ENCODE results near the gene EPS15. TPM values are rescaled to one million over a fixed set of nuclear protein-coding genes. Genes with fewer than 3 reads are reported as not detected.

EPS15 gene
- total RNA-seq, 4 donors from 2014 or later, result 43.8 to 74.0 (median 59.9) TPM

- peaks cover 0 to 6% (median 0%) of the 10 kb centered on the region in 4 donors for H3K4me1 ChIP-seq
- intact Hi-C loops (cut with DNase I; ENCODE audit: low total_unique reads), result no loop called here
- H3K4me3 ChIP-seq, result no peak overlapping the region
- no peak for DNase-seq
- H3K9me3 ChIP-seq, result no peaks in the 10 kb centered on the region
- in situ Hi-C loops (cut with MboI; ENCODE audit: low pct_ligation_motif_present in 1 of 4, low pct_unique_long_range_greater_than_20kb in 1 of 4, low sequenced_read_pairs in 3 of 4), result no loop called here
- no peaks in the 10 kb centered on the region for H3K27me3 ChIP-seq
- H3K36me3 ChIP-seq, result no peaks in the 10 kb centered on the region
- no peak for TF ChIP-seq EP300 (IDR thresholded peaks at IDR 0.05; ENCODE audit: low read depth)
- no peak for TF ChIP-seq POLR2AphosphoS5 (IDR thresholded peaks at IDR 0.05)
- TF ChIP-seq CTCF (IDR thresholded peaks at IDR 0.05), result no peak
- TF ChIP-seq POLR2A (IDR thresholded peaks at IDR 0.05), result no peak
- 94 to 100% methylated on average over 4 of the region's 4 CpGs for WGBS, 2 donors (ENCODE audit: low coverage in 1 of 2)
- no peak overlapping the region for H3K27ac ChIP-seq
These were observed 37.0 kb upstream of the EPS15 start for GRCh38 chr1:51555866-51556619.

GRCh38 chr1:51553911-51554310 lies 34.8 kb upstream of the EPS15 start:
- no peak overlapping the region for H3K27ac ChIP-seq
- H3K4me3 ChIP-seq, result no peak overlapping the region
- H3K36me3 ChIP-seq, result no peaks in the 10 kb centered on the region
- peaks cover 0 to 14% (median 4%) of the 10 kb centered on the region in 4 donors for H3K4me1 ChIP-seq
- H3K27me3 ChIP-seq, result no peaks in the 10 kb centered on the region
- 87% methylated on average over 3 of the region's 3 CpGs for whole genome bisulfite sequencing, 2 donors (ENCODE audit: low coverage in 1 of 2)
- intact Hi-C loops (cut with DNase I; ENCODE audit: low total_unique reads) (no loop called here), in situ Hi-C loops (cut with MboI; ENCODE audit: low pct_ligation_motif_present in 1 of 4, low pct_unique_long_range_greater_than_20kb in 1 of 4, low sequenced_read_pairs in 3 of 4) (no loop called here)
- no peaks in the 10 kb centered on the region for H3K9me3 ChIP-seq
- TF ChIP-seq CTCF (IDR thresholded peaks at IDR 0.05) (no peak), POLR2AphosphoS5 (IDR thresholded peaks at IDR 0.05) (no peak), EP300 (IDR thresholded peaks at IDR 0.05; ENCODE audit: low read depth) (no peak), POLR2A (IDR thresholded peaks at IDR 0.05) (no peak)
- no peak for DNase-seq

GRCh38 chr1:51552929-51553807 lies 34.1 kb upstream of the EPS15 start:
- Histone ChIP-seq H3K4me3 (no peak overlapping the region), H3K4me1 (peaks cover 0 to 14% (median 4%) of the 10 kb centered on the region in 4 donors), H3K27me3 (no peaks in the 10 kb centered on the region), H3K9me3 (no peaks in the 10 kb centered on the region), H3K27ac (no peak overlapping the region), H3K36me3 (no peaks in the 10 kb centered on the region)
- TF ChIP-seq POLR2AphosphoS5 (IDR thresholded peaks at IDR 0.05) (no peak), CTCF (IDR thresholded peaks at IDR 0.05) (no peak), EP300 (IDR thresholded peaks at IDR 0.05; ENCODE audit: low read depth) (no peak), POLR2A (IDR thresholded peaks at IDR 0.05) (no peak)
- 90 to 92% methylated on average over 7 to 11 of the region's 11 CpGs for WGBS, 2 donors (ENCODE audit: low coverage in 1 of 2)
- intact Hi-C loops (cut with DNase I; ENCODE audit: low total_unique reads), result no loop called here
- DNase-seq, result no peak
- in situ Hi-C loops (cut with MboI; ENCODE audit: low pct_ligation_motif_present in 1 of 4, low pct_unique_long_range_greater_than_20kb in 1 of 4, low sequenced_read_pairs in 3 of 4), result no loop called here

- no peak for DNase-seq
- 45 to 50% methylated on average over 5 of the region's 5 CpGs for WGBS, 2 donors (ENCODE audit: low coverage in 1 of 2)
These were observed 32.8 kb upstream of the EPS15 start for GRCh38 chr1:51551848-51552296.

More at GRCh38 chr1:51551848-51552296, 32.8 kb upstream of the EPS15 start:
- Histone ChIP-seq H3K9me3 (no peaks in the 10 kb centered on the region), H3K27ac (no peak overlapping the region), H3K4me1 (peaks cover 0 to 14% (median 4%) of the 10 kb centered on the region in 4 donors), H3K4me3 (no peak overlapping the region), H3K36me3 (no peaks in the 10 kb centered on the region), H3K27me3 (no peaks in the 10 kb centered on the region)
- TF ChIP-seq CTCF (IDR thresholded peaks at IDR 0.05) (no peak), EP300 (IDR thresholded peaks at IDR 0.05; ENCODE audit: low read depth) (no peak), POLR2AphosphoS5 (IDR thresholded peaks at IDR 0.05) (no peak)
- intact Hi-C loops (cut with DNase I; ENCODE audit: low total_unique reads) (no loop called here), in situ Hi-C loops (cut with MboI; ENCODE audit: low pct_ligation_motif_present in 1 of 4, low pct_unique_long_range_greater_than_20kb in 1 of 4, low sequenced_read_pairs in 3 of 4) (no loop called here)

Data from transverse colon (tissue), 4 donors.